ENCODE data around the gene TLX1.

TLX1 gene

GRCh38 chr10:101158459-101159058, 27.5 kb downstream of the TLX1 start:
- H3K36me3 ChIP-seq (replicated peaks): no peaks in the 10 kb centered on the region
- in situ Hi-C loops (cut with MboI; ENCODE audit: low sequenced_read_pairs): loop anchor here (10.0 kb wide), 1 partner anchor 136 kb away; no protein-coding TSS in a partner anchor
- no peak for DNase-seq (ENCODE audit: low spot score in 2 of 2)
- no peaks in the 10 kb centered on the region for H3K4me1 ChIP-seq
- no peaks in the 10 kb centered on the region for H3K9me3 ChIP-seq
- no peak overlapping the region for H3K4me3 ChIP-seq
- peaks cover 6% of the 10 kb centered on the region; the same call in 1 of the 2 replicates for H3K27me3 ChIP-seq (ENCODE audit: low read depth)

DNA sequence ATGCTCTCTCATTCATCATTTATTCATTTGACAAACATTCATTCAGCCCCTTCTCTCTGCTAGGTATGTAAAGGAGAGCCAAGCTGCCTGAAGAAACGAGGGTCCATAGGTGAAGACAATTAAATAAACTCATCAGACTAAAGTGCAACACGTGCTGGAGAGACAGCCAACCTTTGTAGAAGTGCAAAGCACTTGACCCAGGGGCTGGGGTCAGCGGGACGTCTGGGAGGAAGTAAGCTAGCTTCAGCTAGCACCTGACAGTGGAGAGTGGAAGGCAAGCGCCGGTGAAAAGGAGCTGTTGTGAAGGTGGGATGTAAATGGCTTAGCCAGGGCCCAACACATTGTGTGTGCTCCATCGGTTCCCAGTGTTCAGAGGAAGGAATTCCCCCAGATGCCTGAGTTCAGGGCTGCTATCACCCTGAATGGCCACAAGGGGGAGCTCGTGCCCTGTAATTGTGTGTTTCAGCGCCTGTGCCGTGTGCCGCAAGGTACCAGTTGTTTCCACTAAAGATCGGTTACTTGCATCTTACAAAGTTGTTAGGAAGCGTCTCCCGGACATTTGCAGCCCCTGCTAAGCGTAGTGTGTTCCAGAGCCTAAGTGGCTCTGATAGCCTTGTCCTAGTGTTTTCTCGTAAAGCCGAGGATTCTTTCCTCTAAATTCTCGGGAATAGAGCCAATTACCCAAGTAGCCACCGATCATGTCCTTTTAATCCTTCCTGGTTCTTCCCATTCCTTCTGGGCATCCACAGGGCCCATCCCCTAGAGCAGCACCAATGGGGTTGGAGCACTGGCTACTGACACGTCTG, 30.6 kb downstream of the TLX1 start:
- H3K36me3 ChIP-seq (replicated peaks): no peaks in the 10 kb centered on the region
- peak overlapping the region; percentile 12; the same call in 1 of the 2 replicates for H3K4me3 ChIP-seq
- peaks cover 6% of the 10 kb centered on the region for H3K4me1 ChIP-seq
- H3K27me3 ChIP-seq (ENCODE audit: low read depth): no peaks in the 10 kb centered on the region
- in situ Hi-C loops (cut with MboI; ENCODE audit: low sequenced_read_pairs): loop anchor here (5.0 kb wide), 1 partner anchor 51 kb away; no protein-coding TSS in a partner anchor
- no peaks in the 10 kb centered on the region for H3K9me3 ChIP-seq
- peak; percentile 81 to 83 for DNase-seq (ENCODE audit: low spot score in 2 of 2)

DNA sequence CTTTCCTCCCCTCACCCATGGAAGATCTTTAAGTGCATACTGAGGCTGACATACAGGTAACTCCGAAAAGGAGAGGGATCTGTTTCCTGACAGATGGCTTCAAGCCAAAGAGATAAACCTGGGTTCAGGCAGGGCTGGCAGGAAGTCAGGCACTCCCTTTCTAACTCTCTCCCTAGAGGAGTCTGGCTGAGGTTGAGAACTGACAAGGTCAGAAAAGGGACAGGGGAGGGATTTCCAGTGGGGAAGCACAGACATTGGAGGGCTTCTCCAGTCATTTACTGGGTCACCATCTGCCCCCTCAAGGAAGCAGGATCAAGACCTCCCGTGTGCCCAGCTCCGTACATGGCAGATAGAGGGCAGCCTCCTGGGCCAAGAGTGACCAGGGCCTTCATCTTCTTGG, 31.6 kb downstream of the TLX1 start:
- Histone ChIP-seq H3K4me3 (no peak overlapping the region), H3K4me1 (peaks cover 6% of the 10 kb centered on the region), H3K9me3 (no peaks in the 10 kb centered on the region), H3K27me3 (ENCODE audit: low read depth) (no peaks in the 10 kb centered on the region), H3K36me3 (replicated peaks) (no peaks in the 10 kb centered on the region)
- DNase-seq (ENCODE audit: low spot score in 2 of 2): no peak
- in situ Hi-C loops (cut with MboI; ENCODE audit: low sequenced_read_pairs): loop anchor here (5.0 kb wide), 1 partner anchor 50 kb away; no protein-coding TSS in a partner anchor

DNA sequence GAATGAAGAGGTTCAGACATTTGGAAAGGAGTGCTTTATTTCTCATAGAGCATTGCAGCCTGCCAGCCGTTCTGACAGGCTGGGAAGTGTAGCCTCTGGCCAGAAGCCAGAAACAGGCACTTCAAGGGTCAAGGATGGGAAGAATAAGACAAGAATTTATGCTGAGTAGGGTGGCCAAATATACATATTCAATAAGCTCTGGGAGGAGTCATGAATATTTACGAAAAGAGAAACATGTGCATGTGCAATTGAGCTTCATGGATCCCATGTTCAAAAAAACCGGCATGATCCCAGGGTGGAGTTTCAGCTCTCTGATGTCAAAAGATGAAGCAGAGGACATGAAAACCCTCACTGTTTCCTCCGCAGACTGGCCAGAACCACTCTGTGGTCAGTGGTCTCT, 32.9 kb downstream of the TLX1 start:
- in situ Hi-C loops (cut with MboI; ENCODE audit: low sequenced_read_pairs): loop anchor here (5.0 kb wide), 1 partner anchor 48 kb away; no protein-coding TSS in a partner anchor
- H3K4me1 ChIP-seq: peaks cover 6% of the 10 kb centered on the region
- no peaks in the 10 kb centered on the region for H3K36me3 ChIP-seq (replicated peaks)
- no peak overlapping the region for H3K4me3 ChIP-seq
- peak; percentile 39 to 50 for DNase-seq (ENCODE audit: low spot score in 2 of 2)
- H3K9me3 ChIP-seq: no peaks in the 10 kb centered on the region
- peaks cover 5% of the 10 kb centered on the region; the same call in 1 of the 2 replicates for H3K27me3 ChIP-seq (ENCODE audit: low read depth)

DNA sequence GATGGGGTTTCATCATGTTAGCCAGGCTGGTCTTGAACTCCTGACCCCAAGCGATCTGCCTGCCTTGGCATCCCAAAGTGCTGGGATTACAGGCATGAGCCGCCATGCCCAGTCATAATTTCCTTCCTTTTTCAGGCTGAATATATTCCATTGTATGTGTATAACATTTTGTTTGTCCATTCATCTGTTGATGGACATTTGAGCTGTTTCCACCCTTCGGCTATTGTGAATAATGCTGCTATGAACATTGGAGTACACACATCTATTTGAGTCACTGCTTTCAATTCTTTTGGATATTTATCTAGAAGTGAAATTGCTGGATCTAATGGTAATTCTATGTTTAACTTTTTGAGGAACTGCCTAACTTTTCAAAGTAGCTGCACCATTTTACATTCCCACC, 34.6 kb downstream of the TLX1 start:
- Histone ChIP-seq H3K4me1 (peaks cover 6% of the 10 kb centered on the region), H3K4me3 (no peak overlapping the region), H3K27me3 (ENCODE audit: low read depth) (peaks cover 5% of the 10 kb centered on the region; the same call in 1 of the 2 replicates), H3K36me3 (replicated peaks) (no peaks in the 10 kb centered on the region), H3K9me3 (no peaks in the 10 kb centered on the region)
- in situ Hi-C loops (cut with MboI; ENCODE audit: low sequenced_read_pairs): no loop called here
- DNase-seq (ENCODE audit: low spot score in 2 of 2): no peak

- peaks cover 5% of the 10 kb centered on the region; the same call in 1 of the 2 replicates for H3K27me3 ChIP-seq (ENCODE audit: low read depth)
- no peaks in the 10 kb centered on the region for H3K36me3 ChIP-seq (replicated peaks)
- peaks cover 6% of the 10 kb centered on the region for H3K4me1 ChIP-seq
- no peak for DNase-seq (ENCODE audit: low spot score in 2 of 2)
- in situ Hi-C loops (cut with MboI; ENCODE audit: low sequenced_read_pairs): no loop called here
- H3K9me3 ChIP-seq: no peaks in the 10 kb centered on the region
- H3K4me3 ChIP-seq: no peak overlapping the region
Measured at GRCh38 chr10:101166430-101166829, 35.3 kb downstream of the TLX1 start.

GRCh38 chr10:101172741-101173140, 41.6 kb downstream of the TLX1 start:
- no peak for DNase-seq (ENCODE audit: low spot score in 2 of 2)
- no peaks in the 10 kb centered on the region for H3K4me1 ChIP-seq
- in situ Hi-C loops (cut with MboI; ENCODE audit: low sequenced_read_pairs): no loop called here

DNA sequence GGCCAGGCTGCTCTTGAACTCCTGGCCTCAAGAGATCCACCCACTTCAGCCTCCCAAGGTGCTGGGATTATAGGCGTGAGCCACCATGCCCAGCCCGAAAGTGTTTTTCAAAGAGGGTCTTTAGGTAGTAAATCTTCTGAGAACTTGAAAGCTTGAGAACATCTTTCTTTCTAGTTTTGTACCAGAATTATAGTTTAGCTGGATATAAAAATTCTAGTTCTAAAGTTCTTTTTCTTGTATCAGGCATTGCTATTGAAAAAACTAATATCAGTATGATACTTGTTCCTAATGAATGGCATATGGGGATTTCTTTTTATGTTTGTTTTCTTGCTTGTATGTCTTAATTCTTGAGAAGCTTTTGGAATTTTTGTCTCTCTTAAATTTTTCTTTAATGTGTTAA, 43.2 kb downstream of the TLX1 start:
- no peak for DNase-seq (ENCODE audit: low spot score in 2 of 2)
- Histone ChIP-seq H3K9me3 (no peaks in the 10 kb centered on the region; the same call in 1 of the 2 replicates), H3K4me3 (no peak overlapping the region), H3K4me1 (no peaks in the 10 kb centered on the region), H3K27me3 (ENCODE audit: low read depth) (no peaks in the 10 kb centered on the region; the same call in 1 of the 2 replicates), H3K36me3 (replicated peaks) (no peaks in the 10 kb centered on the region)
- in situ Hi-C loops (cut with MboI; ENCODE audit: low sequenced_read_pairs): no loop called here

More at GRCh38 chr10:101172741-101173140, 41.6 kb downstream of the TLX1 start:
- no peak overlapping the region for H3K4me3 ChIP-seq
- no peaks in the 10 kb centered on the region; the same call in 1 of the 2 replicates for H3K9me3 ChIP-seq
- H3K36me3 ChIP-seq (replicated peaks): no peaks in the 10 kb centered on the region
- H3K27me3 ChIP-seq (ENCODE audit: low read depth): peaks cover 5% of the 10 kb centered on the region; the same call in 1 of the 2 replicates

DNA sequence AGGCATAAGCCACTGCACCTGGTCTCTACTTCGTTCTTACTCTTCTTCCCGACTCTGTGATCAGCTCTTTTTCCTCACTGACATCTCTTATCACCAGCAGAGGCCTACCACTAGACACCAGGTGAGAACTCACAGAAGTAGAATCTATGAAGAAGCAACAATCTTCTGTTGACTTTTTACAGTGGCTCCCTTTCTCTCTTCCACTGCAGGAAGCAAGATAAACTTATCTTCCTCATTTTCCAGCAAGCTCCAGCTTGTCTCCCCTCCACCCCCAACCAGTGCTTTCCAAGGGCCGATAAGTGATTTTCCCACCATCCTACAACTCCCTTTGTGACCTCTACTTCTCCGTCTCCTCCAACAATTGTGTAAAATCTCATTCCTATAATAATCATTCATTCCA, 45.5 kb downstream of the TLX1 start:
- Histone ChIP-seq H3K36me3 (replicated peaks) (no peaks in the 10 kb centered on the region), H3K9me3 (no peaks in the 10 kb centered on the region; the same call in 1 of the 2 replicates), H3K4me3 (no peak overlapping the region), H3K4me1 (no peaks in the 10 kb centered on the region), H3K27me3 (ENCODE audit: low read depth) (no peaks in the 10 kb centered on the region)
- in situ Hi-C loops (cut with MboI; ENCODE audit: low sequenced_read_pairs): no loop called here
- no peak for DNase-seq (ENCODE audit: low spot score in 2 of 2)

DNA sequence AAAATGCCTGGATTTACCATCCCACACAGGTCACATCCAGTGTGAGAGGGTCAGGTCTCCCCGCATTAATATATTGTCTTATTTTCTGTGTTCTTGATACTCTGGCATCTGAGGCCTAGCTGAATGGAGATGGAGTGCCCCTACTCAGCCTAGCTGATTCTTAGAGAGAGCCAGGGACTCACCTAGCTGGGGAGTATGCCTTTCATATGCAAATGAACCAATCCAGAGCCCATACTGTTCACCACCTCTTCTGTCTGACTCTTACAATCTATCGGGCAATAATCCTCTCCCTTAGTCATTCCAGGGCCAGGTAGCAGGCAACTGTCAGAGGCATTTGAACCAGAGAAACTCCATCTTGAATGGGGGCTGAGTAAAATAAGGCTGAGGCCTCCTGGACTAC, 51.8 kb downstream of the TLX1 start:
- in situ Hi-C loops (cut with MboI; ENCODE audit: low sequenced_read_pairs): no loop called here
- no peak overlapping the region for H3K4me3 ChIP-seq
- no peaks in the 10 kb centered on the region for H3K9me3 ChIP-seq
- no peak for DNase-seq (ENCODE audit: low spot score in 2 of 2)
- H3K36me3 ChIP-seq (replicated peaks): no peaks in the 10 kb centered on the region
- 0 out of 2 replicates have a peak, but pooled peaks cover 3% of the 10 kb centered on the region for H3K4me1 ChIP-seq
- H3K27me3 ChIP-seq (ENCODE audit: low read depth): no peaks in the 10 kb centered on the region

DNA sequence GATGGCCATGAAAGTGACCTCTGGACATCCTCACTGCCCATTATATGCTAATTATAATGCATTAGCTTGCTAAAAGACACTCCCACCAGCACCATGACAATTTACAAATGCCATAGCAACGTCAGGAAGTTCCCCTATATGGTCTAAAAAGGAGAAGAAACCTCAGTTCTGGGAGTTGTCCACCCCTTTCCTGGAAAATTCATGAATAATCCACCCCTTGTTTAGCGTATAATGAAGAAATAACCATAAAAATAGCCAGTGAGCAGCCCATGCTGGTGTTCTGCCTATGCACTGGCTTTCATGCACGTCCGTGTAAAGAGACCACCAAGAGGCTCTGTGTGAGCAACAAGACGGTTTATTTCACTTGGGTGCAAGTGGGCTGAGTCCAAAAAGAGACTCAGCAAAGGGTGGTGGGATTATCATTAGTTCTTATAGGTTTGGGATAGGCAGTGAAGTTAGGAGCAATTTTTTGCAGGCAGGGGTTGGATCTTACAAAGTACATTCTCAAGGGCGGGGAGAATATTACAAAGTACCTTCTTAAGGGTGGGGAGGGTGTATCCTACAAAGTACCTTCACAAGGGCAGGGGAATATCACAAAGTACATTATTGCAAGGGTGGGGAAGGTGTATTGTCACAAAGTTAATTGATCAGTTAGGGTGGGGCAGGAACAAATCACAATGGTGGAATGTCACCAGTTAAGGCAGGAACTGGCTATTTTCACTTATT, 52.5 kb downstream of the TLX1 start:
- no peaks in the 10 kb centered on the region for H3K36me3 ChIP-seq (replicated peaks)
- in situ Hi-C loops (cut with MboI; ENCODE audit: low sequenced_read_pairs): no loop called here
- no peak for DNase-seq (ENCODE audit: low spot score in 2 of 2)

More for the DNA sequence above, 52.5 kb downstream of the TLX1 start:
- Histone ChIP-seq H3K4me1 (0 out of 2 replicates have a peak, but pooled peaks cover 3% of the 10 kb centered on the region), H3K27me3 (ENCODE audit: low read depth) (no peaks in the 10 kb centered on the region), H3K9me3 (no peaks in the 10 kb centered on the region), H3K4me3 (no peak overlapping the region)

Data from HAP-1 (cell line).